NCI-H2196 treated with DMSO at 0.1 percent for 48 hours (cell line): Measurements from ENCODE around the gene PADI2.

Experiments
- DNase-seq: peaks from one replicate; lab custom pipeline; 2025; ENCODE audit not compliant: unreplicated experiment; lab: John Stamatoyannopoulos, UW

Gene PADI2

DNA sequence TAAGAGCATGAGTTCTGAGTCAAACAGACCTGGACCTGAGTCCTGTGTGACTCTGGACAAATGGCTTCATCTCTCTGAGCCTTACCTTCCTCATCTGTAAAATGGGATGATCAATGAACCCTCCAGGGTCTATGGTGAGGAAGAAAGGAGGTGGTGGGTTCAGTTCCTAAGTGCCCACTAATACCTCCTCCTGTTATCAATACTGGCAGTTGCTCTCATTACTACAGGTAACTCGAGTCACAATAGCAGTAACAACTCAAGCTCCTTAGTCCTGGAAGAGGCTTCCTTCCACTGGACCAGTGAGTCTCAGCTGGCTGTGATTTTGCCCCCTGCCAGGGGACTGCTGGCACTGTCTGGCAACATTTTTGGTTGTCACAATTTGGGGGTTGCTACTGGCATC, 2.6 kb downstream of the PADI2 start:
- DNase-seq = no peak

- no peak for DNase-seq
These were observed 5.3 kb downstream of the PADI2 start for GRCh38 chr1:17113963-17114362.

DNA sequence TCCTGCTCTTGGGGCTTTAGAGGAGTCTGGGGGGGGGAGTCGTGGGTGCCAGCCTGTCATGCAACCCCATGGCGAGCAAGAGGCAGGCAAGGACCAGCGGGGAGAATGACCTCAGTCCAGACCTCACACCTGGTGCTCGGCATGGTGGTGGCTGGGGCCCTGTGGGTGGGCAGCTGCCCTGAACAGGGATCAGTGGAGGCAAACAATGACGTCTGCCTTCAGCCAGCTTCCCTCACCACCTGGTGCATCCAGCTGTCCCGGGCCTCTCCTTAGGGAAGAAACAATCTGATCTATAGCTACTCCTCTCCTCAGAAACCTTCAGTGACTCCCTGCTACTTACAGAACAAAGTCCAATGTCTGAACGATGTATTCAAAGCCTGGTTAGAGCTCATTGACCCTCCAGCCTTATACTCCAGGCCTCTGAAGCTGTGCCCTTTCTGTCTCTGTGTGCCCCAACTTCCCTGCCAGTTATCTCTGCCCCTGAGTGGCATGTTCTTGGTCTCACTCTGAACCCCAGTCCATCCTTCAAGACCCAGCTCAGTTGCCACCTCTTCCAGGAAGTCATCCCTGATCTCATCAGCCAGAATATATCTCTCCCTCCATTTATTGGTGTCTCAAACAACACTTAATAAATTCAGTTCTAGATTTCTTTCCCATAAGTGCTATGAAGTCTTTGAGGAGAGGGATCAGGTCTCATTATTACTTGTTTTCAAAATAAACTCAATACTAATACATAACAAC, 6.6 kb downstream of the PADI2 start:
- no peak for DNase-seq

DNA sequence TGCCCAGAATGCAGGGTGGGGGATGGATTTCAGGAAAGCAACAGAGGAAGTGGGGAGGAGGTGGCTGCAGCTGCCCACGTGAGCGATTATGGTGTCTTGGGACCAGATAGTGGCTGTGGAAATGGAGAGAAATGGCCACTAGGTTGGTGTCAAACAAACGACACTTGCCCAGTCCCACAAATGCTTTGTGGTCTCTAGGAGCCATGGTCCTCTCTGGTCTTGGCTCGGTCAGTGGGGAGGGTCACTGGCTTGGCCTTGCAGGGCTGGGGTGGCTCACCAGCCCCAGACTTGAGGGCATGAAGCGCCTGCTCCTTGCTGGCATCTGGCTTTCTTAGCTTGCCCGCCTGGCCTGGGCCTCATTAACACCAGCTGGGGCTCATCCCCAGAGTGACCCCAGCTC, 7.2 kb downstream of the PADI2 start:
- DNase-seq = no peak

GRCh38 chr1:17110555-17110926, 8.7 kb downstream of the PADI2 start:
- DNase-seq = no peak

DNA sequence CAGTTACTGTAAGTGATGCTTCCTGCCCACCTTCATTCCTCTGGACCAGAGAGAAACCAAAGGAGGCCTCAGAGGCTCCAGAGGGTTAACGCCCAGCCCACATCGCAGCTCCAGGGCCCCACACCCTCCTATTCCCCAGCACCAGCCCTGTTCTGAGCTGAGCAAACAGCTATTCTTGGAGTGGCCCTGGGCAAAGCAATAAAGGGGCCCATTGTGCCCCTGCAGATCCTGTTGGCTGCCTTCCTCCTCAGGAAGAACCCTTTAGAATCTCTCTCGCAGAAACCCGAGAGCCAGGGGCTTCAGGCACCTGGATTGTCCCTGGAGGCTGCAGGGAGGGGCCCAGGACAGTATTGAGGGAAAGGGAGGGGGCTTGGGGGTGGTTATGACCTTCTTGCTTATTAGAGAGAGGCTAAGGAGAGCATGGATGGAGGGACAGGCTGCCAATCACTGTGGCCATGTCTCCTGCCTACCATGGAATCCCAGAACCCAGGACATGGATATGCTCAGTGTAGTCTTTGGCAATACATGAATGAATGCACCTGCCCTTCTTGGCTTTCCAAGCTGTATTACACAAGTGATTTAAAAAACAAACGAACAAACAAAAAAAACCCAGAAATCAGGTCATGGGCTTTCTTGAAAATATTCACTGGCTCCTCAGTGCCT, 9.2 kb downstream of the PADI2 start:
- DNase-seq = no peak

DNA sequence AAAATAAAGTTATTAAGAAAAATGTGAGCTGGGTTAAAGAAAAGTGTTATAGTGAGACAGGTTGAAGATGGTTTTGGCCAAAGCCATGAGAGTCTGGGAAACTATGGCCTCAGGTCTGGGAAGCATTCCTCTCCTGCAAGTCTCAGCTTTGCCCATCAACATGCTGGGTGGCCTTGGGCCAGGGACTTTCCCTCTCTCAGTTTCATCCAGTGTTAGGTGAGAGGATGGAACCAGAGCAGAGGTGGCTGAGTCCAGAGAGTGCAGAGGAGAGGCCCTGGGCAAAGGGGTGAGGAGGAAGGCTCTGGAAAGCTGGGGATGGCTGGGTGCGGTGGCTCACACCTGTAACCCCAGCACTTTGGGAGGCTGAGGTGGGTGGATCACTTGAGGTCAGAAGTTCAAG, 10.5 kb downstream of the PADI2 start:
- DNase-seq = no peak

- no peak for DNase-seq
These were observed 10.9 kb downstream of the PADI2 start for GRCh38 chr1:17108360-17108759.

DNA sequence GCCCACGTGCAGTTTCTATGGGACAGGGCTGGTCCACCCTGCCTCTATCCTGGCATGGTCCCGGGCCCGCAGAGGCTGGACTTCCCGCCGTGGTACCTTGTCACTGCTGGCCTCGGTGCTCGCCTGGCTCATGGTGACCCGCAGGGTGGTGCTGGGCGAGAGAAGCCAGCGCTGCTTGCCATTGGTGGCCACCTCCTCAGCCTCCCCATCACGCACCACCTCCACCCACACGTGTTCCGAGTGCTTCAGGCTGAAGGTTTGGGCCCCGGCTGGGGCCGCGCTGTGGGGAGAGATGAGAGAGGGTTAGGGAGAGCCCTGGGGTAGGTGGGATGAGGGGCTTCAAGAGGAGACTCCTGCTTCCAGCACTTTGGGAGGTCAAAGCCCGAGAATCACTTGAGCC, 14.5 kb downstream of the PADI2 start:
- DNase-seq = no peak

DNA sequence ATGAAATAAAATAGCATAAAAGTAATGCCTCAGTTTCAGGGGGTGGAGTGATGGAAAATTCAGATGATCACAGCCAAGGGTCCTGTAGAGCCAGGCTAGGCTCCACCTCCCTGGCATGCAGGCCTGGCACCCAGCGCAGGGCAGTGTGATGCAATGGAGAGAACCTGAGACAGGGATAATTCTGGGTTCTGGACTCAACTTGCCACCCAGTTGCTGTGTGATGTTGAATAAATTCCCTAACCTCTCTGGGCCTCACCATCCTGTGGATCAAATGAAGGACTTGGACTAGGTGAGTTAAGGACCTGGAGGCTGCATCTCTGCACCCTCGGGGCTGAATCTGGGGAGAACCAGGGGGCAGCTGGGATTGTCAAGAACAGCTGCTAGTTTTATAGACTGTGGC, 17.0 kb downstream of the PADI2 start:
- no peak for DNase-seq

DNA sequence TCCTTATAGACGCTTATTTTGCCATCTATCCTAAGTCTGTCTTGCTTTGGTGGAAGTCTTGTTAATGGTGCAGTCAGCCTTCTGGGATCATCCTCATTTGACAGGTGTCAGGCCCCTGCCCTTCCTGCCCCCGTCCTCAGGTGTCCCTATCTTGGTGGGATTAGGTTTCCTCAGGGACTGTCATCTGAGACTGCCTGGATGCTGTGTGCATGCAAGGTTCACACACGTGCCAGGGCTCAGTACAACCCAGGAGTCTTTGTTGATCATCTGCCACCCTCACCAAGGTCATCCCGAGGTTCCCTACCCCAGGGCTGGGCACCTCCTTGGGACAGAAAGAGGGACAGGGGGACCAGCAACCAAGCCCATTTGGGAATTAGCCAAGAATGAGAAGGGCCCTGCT, 18.0 kb downstream of the PADI2 start:
- no peak for DNase-seq

GRCh38 chr1:17099616-17100340, 19.5 kb downstream of the PADI2 start:
- DNase-seq = no peak

- DNase-seq = no peak
These were observed 20.6 kb downstream of the PADI2 start for GRCh38 chr1:17098446-17099317.

DNA sequence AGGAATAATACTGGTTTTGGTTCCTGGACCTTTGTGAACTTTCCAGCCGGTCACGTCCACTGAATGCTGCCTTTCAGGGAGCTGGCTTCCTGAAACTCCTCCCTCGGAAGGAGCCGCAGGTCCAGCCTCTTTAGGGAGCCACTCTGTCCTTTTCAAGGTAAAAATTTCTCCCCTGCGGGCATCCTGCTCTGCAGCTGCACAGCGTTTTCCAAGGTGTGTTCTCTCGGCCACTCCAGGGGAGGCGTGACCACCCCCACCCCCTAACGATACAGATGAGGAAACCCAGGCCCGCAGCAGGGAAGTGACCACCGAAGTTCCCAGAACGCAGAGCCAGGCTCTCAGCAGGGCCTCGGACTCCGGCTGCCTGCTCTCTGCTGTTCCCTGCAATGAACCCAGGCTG, 21.5 kb downstream of the PADI2 start:
- DNase-seq = no peak

- no peak for DNase-seq
These were observed 22.1 kb downstream of the PADI2 start for GRCh38 chr1:17097147-17097546.

- DNase-seq = no peak
These were observed 22.7 kb downstream of the PADI2 start for GRCh38 chr1:17096584-17096983.

- DNase-seq = no peak
These were observed 24.1 kb downstream of the PADI2 start for GRCh38 chr1:17095141-17095540.

- DNase-seq = no peak
These were observed 24.6 kb downstream of the PADI2 start for GRCh38 chr1:17094664-17095063.

GRCh38 chr1:17093822-17094393, 25.3 kb downstream of the PADI2 start:
- DNase-seq = no peak

DNA sequence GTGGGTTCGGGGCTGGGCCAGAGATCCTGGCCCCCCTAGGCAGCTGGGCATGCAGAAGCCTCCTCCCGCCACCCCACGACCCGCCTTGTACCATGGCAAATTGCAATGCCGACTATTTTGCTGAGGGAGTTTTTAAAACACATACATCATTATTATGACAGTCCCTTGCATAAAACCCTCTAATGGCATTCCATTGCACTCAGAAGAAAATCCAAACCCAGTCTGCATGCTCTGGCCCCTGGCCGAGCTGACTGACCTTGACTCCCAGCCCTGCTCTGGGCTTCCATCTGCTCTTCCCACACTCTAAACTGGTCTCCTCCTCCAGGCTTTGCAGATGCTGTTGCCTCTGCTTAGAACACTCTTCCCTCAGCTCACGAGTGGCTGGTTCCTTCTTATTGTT, 28.0 kb downstream of the PADI2 start:
- no peak for DNase-seq

DNA sequence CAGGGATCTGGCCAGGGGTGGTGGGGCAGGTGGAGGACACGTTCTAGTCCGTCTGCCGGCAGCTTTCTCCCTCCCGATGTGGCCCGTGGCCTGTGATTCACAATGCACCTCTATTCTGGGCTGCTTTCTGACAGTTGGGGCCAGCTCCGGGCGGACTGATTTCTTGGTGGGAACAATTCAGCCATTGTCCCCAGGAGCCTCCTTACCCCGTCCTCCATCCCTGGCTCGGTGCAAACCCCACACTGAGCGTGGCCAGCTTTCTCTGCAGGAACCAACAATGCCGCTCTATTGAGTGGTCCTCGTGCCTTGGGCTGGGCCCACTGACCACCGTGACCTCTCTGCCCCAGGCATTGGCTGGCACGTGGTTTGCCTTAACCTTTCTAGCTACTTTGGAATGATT, 29.7 kb downstream of the PADI2 start:
- no peak for DNase-seq
